PC-9 (cell line): ENCODE results near the gene ACKR2. TPM values are rescaled to one million over a fixed set of nuclear protein-coding genes. Genes with fewer than 3 reads are reported as not detected.
"Not testable (repeated sequence)": the region's sequence is repeated elsewhere in the genome, so short reads cannot be mapped to it uniquely, and the experiment has no call there.

Source experiments
- BruUV-seq: library from RNA; stranded (reverse); fragments of 400-500 nt; replicated peaks from 2 replicates; lab custom pipeline; 2021; lab: Mats Ljungman, UMichigan
- CTCF ChIA-PET: fragments of 300-600 bp; sonication (Branson Sonifier 250); formaldehyde crosslinking; loops from one replicate; lab custom pipeline; 2022; ENCODE audit warnings: antibody characterized with exemption; lab: Charles Lee
- POLR2A ChIA-PET: fragments of 300-600 bp; sonication (Branson Sonifier 250); formaldehyde crosslinking; loops from one replicate; lab custom pipeline; 2022; ENCODE audit warnings: antibody characterized with exemption; ENCODE audit not compliant: unreplicated experiment; lab: Charles Lee
- DNase-seq, 2 experiments: peaks; one replicate each; pipeline versions ENCODE4 v3.0.0 to v3.0.0-alpha.2; 2015 to 2022; ENCODE audit warnings: mixed read lengths in 1 of 2
- H2AFZ ChIP-seq: fragments of 200-600 bp; sonication (generic); 2 replicates; pipeline ENCODE4 v1.8.1; 2017; ENCODE audit warnings: antibody characterized with exemption
- H3F3A ChIP-seq: fragments of 200-600 bp; sonication (generic); 2 replicates; pipeline ENCODE4 v1.8.1; 2017; ENCODE audit warnings: antibody characterized with exemption, mild to moderate bottlenecking, low read depth; ENCODE audit not compliant: insufficient read depth
- H3K27ac ChIP-seq: fragments of 200-600 bp; sonication (generic); 2 replicates; pipeline ENCODE4 v1.6.1; 2016; ENCODE audit warnings: mixed run types
- H3K27me3 ChIP-seq: fragments of 200-600 bp; sonication (generic); 2 replicates; pipeline ENCODE4 v1.6.1; 2016; ENCODE audit warnings: low read depth, mixed run types; ENCODE audit not compliant: insufficient read depth
- H3K36me3 ChIP-seq: fragments of 200-600 bp; sonication (generic); 2 replicates; pipeline ENCODE4 v1.6.1; 2016; ENCODE audit warnings: low read depth, mixed run types
- H3K4me1 ChIP-seq: fragments of 200-600 bp; sonication (generic); replicated peaks from 2 replicates; pipeline ENCODE4 v1.6.1; 2016; ENCODE audit warnings: mixed run types; ENCODE audit not compliant: insufficient read depth
- H3K4me2 ChIP-seq: fragments of 200-600 bp; sonication (generic); 2 replicates; pipeline ENCODE4 v1.6.1; 2017; ENCODE audit warnings: mixed run types
- H3K4me3 ChIP-seq: fragments of 200-600 bp; sonication (generic); 2 replicates; pipeline ENCODE4 v1.6.1; 2016; ENCODE audit warnings: mixed run types
- H3K79me2 ChIP-seq: fragments of 200-600 bp; sonication (generic); 2 replicates; pipeline ENCODE4 v1.6.1; 2017; ENCODE audit warnings: low read depth, mixed run types
- H3K9me2 ChIP-seq: fragments of 200-600 bp; sonication (generic); 2 replicates; pipeline ENCODE4 v1.8.1; 2017; ENCODE audit warnings: mild to moderate bottlenecking; ENCODE audit not compliant: insufficient read depth
- H3K9me3 ChIP-seq: fragments of 200-600 bp; sonication (generic); 2 replicates; pipeline ENCODE4 v1.8.1; 2016; ENCODE audit warnings: low read depth; ENCODE audit not compliant: insufficient read depth
- H4K20me1 ChIP-seq: fragments of 200-600 bp; sonication (generic); 2 replicates; pipeline ENCODE4 v1.8.1; 2017; ENCODE audit not compliant: insufficient read depth
- EZH2 ChIP-seq: fragments of 200-600 bp; sonication (generic); IDR thresholded peaks from 2 replicates; pipeline ENCODE4 v1.8.0; 2017; ENCODE audit warnings: antibody characterized with exemption, low read depth
- intact Hi-C: fragments of 100-400 bp; cut with micrococcal nuclease; formaldehyde crosslinking; loops from one replicate; pipeline ENCODE4 v1.10.0; 2022; ENCODE audit not compliant: unreplicated experiment
- total RNA-seq: library from RNA; stranded (reverse); gene quantifications from 2 replicates; pipeline ENCODE4 v1.2.3, GENCODE V29; 2021
- TF ChIP-seq, protein P1 (sequence below): fragments of 200-600 bp; sonication (generic); conservative IDR thresholded peaks from 2 replicates; pipeline ENCODE4 v1.6.1; 2017; ENCODE audit warnings: mixed run types, antibody characterized with exemption, mild to moderate bottlenecking, moderate library complexity

The ACKR2 gene
- total RNA-seq, 1 experiment from 2014 or later, result 2.9 TPM

- DNase-seq, result no peak
- Histone ChIP-seq H4K20me1 (no peaks in the 10 kb centered on the region), H3K36me3 (no peaks in the 10 kb centered on the region), H3K9me2 (no peaks in the 10 kb centered on the region), H3K27me3 (no peaks in the 10 kb centered on the region), H3K4me2 (peak overlapping the region; percentile 99), H3K79me2 (peaks cover 49% of the 10 kb centered on the region), H3K4me3 (peak overlapping the region; percentile 84), H3F3A (peaks cover 12% of the 10 kb centered on the region; the same call in 1 of the 2 replicates), H3K9me3 (no peaks in the 10 kb centered on the region), H3K4me1 (peaks cover 24% of the 10 kb centered on the region), H2AFZ (peak overlapping the region; percentile 99), H3K27ac (peak overlapping the region; percentile 45)
- BruUV-seq, result TSS peak; percentile 88
- ChIA-PET CTCF (no interaction called here), POLR2A (interaction anchor here (0.6 kb wide), 1 partner anchor 16 kb away, joined by 24 read pairs; no protein-coding TSS in a partner anchor)
- intact Hi-C loops, result loop anchor here (2.0 to 5.0 kb wide), 2 partner anchors 24 to 212 kb away; partner anchors contain the start of gene SS18L2
- TF ChIP-seq, protein P1, sequence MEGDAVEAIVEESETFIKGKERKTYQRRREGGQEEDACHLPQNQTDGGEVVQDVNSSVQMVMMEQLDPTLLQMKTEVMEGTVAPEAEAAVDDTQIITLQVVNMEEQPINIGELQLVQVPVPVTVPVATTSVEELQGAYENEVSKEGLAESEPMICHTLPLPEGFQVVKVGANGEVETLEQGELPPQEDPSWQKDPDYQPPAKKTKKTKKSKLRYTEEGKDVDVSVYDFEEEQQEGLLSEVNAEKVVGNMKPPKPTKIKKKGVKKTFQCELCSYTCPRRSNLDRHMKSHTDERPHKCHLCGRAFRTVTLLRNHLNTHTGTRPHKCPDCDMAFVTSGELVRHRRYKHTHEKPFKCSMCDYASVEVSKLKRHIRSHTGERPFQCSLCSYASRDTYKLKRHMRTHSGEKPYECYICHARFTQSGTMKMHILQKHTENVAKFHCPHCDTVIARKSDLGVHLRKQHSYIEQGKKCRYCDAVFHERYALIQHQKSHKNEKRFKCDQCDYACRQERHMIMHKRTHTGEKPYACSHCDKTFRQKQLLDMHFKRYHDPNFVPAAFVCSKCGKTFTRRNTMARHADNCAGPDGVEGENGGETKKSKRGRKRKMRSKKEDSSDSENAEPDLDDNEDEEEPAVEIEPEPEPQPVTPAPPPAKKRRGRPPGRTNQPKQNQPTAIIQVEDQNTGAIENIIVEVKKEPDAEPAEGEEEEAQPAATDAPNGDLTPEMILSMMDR, result no peak
- no peak for TF ChIP-seq EZH2
These were observed 4.5 kb upstream of the ACKR2 start for GRCh38 chr3:42804831-42805132.

DNA sequence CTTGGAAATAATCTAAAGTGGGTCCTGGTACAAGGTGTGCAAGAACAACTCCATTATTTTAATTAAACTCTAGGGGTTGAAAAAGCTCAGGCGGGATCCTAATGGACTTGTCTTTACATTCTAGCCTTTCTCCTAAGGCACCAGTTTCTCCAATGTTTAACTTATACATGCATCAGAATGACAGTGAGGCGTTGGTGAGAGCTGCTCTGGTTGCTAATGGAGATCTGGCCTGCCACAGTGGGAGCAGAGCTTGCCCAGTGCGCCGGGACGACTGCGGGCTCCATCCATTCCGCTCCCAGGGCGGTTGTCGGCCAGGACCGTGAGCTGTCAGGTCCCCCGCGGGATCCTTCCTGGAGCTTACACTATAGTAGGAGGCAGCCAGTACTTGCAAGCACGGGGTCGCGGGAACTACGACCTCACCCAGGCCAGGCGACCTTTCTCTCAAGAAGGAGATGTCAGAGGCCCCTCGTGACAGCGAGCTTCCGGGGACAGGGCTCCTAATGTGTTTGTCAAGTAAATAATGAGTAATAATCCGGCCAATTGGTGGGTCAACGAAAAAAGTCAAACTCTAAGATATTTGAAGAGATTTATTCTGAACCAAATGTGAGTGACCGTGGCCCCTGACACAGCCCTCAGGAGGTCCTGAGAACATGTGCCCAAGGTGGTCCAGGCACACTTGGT, 4.0 kb upstream of the ACKR2 start:
- Histone ChIP-seq H3K4me3 (peak overlapping the region; percentile 84), H3K36me3 (no peaks in the 10 kb centered on the region), H3F3A (peaks cover 15% of the 10 kb centered on the region; the same call in 1 of the 2 replicates), H4K20me1 (no peaks in the 10 kb centered on the region), H2AFZ (peak overlapping the region; percentile 99), H3K9me2 (no peaks in the 10 kb centered on the region), H3K4me2 (peak overlapping the region; percentile 99), H3K27ac (peak overlapping the region; percentile 45), H3K4me1 (peaks cover 24% of the 10 kb centered on the region), H3K27me3 (no peaks in the 10 kb centered on the region), H3K9me3 (no peaks in the 10 kb centered on the region), H3K79me2 (peaks cover 49% of the 10 kb centered on the region)
- POLR2A ChIA-PET, result interaction anchor here (0.6 to 0.7 kb wide), 2 partner anchors 15 to 46 kb away, joined by 4 to 24 read pairs; no protein-coding TSS in a partner anchor
- TF ChIP-seq, protein P1, result no peak
- TF ChIP-seq EZH2, result no peak
- DNase-seq, result no peak
- CTCF ChIA-PET, result no interaction called here
- intact Hi-C loops, result loop anchor here (2.0 to 5.0 kb wide), 2 partner anchors 24 to 213 kb away; partner anchors contain the start of gene SS18L2
- BruUV-seq, result no TSS peak

DNA sequence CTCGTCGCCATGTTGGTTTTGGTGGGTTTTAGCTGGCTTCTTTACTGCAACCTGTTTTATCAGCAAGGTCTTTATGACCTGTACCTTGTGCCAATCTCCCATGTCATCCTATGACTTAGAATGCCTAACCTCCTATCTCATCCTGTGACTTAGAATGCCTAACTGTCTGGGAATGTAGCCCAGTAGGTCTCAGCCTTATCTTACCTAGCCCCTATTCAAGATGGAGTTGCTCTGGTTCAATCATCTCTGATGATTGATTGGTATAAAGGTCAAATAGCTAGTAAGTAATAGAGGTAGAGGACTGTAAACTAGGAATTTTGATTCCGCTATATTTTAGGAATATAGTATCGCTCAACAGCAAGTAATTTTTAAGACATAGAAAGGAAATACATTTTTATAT, 1.3 kb upstream of the ACKR2 start:
- no peak for DNase-seq
- Histone ChIP-seq H3K9me3 (no peaks in the 10 kb centered on the region), H3K27ac (no peak overlapping the region), H3K4me3 (no peak overlapping the region), H4K20me1 (no peaks in the 10 kb centered on the region), H3K4me1 (peaks cover 11% of the 10 kb centered on the region), H3K79me2 (peaks cover 44% of the 10 kb centered on the region), H3K9me2 (no peaks in the 10 kb centered on the region), H3F3A (peaks cover 15% of the 10 kb centered on the region; the same call in 1 of the 2 replicates), H2AFZ (no peak overlapping the region), H3K36me3 (no peaks in the 10 kb centered on the region), H3K4me2 (no peak overlapping the region), H3K27me3 (no peaks in the 10 kb centered on the region)
- BruUV-seq, result no TSS peak
- POLR2A ChIA-PET, result no interaction called here
- CTCF ChIA-PET, result interaction anchor here (0.7 kb wide), 1 partner anchor 13 kb away, joined by 5 read pairs; no protein-coding TSS in a partner anchor
- TF ChIP-seq, protein P1, result no peak
- no peak for TF ChIP-seq EZH2
- intact Hi-C loops, result loop anchor here (5.0 kb wide), 1 partner anchor 216 kb away; the partner anchor contains the start of gene SS18L2

- H3K4me1 ChIP-seq, result peaks cover 28% of the 10 kb centered on the region
- DNase-seq, result peak in 1 of 2 experiments; percentile 64
- H3K9me2 ChIP-seq, H3K36me3 ChIP-seq, H2AFZ ChIP-seq, CTCF ChIA-PET, H3K9me3 ChIP-seq, POLR2A ChIA-PET, H3K27me3 ChIP-seq, intact Hi-C loops, H4K20me1 ChIP-seq, BruUV-seq: not testable (repeated sequence)
- H3K4me2 ChIP-seq, result peak overlapping the region; percentile 73
- peak overlapping the region; percentile 65 for H3K4me3 ChIP-seq
- peaks cover 59% of the 10 kb centered on the region for H3K79me2 ChIP-seq
- peaks cover 13% of the 10 kb centered on the region for H3F3A ChIP-seq
- peak overlapping the region; percentile 91 for H3K27ac ChIP-seq
These were observed 1.5 kb downstream of the ACKR2 start for GRCh38 chr3:42810706-42811105.
